H9 (cell line): ENCODE results near the gene GSG1L. TPM values are rescaled to one million over a fixed set of nuclear protein-coding genes. Genes with fewer than 3 reads are reported as not detected.

Source experiments
- DNase-seq: peaks from one replicate; pipeline ENCODE4 v3.0.0-alpha.2; 2017
- H2AFZ ChIP-seq: one replicate; pipeline ENCODE4 v1.6.1; 2013; ENCODE audit warnings: mild to moderate bottlenecking, low read length, control low read depth, moderate library complexity
- H2AK5ac ChIP-seq: 2 replicates; pipeline ENCODE4 v1.6.1; 2013; ENCODE audit warnings: low read length, control low read depth, mixed read lengths; ENCODE audit not compliant: insufficient read length
- H2BK120ac ChIP-seq: one replicate; pipeline ENCODE4 v1.6.1; 2013; ENCODE audit warnings: low read depth, mild to moderate bottlenecking, low read length, control low read depth, inconsistent platforms; ENCODE audit not compliant: poor library complexity, severe bottlenecking
- H2BK12ac ChIP-seq: 2 replicates; pipeline ENCODE4 v1.6.1; 2013; ENCODE audit warnings: low read length, control low read depth, mixed read lengths, low read depth; ENCODE audit not compliant: insufficient read length
- H2BK15ac ChIP-seq: 2 replicates; pipeline ENCODE4 v1.6.1; 2013; ENCODE audit warnings: low read depth, low read length, control low read depth
- H2BK20ac ChIP-seq: one replicate; pipeline ENCODE4 v1.6.1; 2013; ENCODE audit warnings: low read depth, mild to moderate bottlenecking, low read length, control low read depth, inconsistent platforms; ENCODE audit not compliant: poor library complexity, severe bottlenecking
- H2BK5ac ChIP-seq: 2 replicates; pipeline ENCODE4 v1.6.1; 2013; ENCODE audit warnings: low read length, control low read depth, mixed read lengths; ENCODE audit not compliant: insufficient read length
- H3K14ac ChIP-seq: 2 replicates; pipeline ENCODE4 v1.6.1; 2013; ENCODE audit warnings: low read length, control low read depth; ENCODE audit not compliant: insufficient read depth
- H3K18ac ChIP-seq: 2 replicates; pipeline ENCODE4 v1.6.1; 2013; ENCODE audit warnings: low read depth, mild to moderate bottlenecking, mixed read lengths, low read length, control low read depth; ENCODE audit not compliant: insufficient read length
- H3K23ac ChIP-seq: 2 replicates; pipeline ENCODE4 v1.6.1; 2013; ENCODE audit warnings: low read length, control low read depth, mixed read lengths, low read depth; ENCODE audit not compliant: insufficient read length
- H3K23me2 ChIP-seq: 2 replicates; pipeline ENCODE4 v1.6.1; 2013; ENCODE audit warnings: low read depth, mild to moderate bottlenecking, mixed read lengths, low read length, control low read depth; ENCODE audit not compliant: insufficient read length, poor library complexity, severe bottlenecking
- H3K27ac ChIP-seq: 2 replicates; pipeline ENCODE4 v1.5.1; 2013; ENCODE audit warnings: low read length, control low read depth, mixed read lengths, low read depth; ENCODE audit not compliant: insufficient read length
- H3K27me3 ChIP-seq: 2 replicates; pipeline ENCODE4 v1.6.1; 2013; ENCODE audit warnings: low read length, control low read depth, inconsistent platforms; ENCODE audit not compliant: insufficient read depth
- H3K4ac ChIP-seq: 2 replicates; pipeline ENCODE4 v1.6.1; 2013; ENCODE audit warnings: low read depth, mild to moderate bottlenecking, control low read depth, inconsistent platforms, low read length, moderate library complexity
- H3K4me1 ChIP-seq: 2 replicates; pipeline ENCODE4 v1.6.1; 2013; ENCODE audit warnings: low read length, control low read depth, inconsistent platforms; ENCODE audit not compliant: insufficient read depth
- H3K4me2 ChIP-seq: 2 replicates; pipeline ENCODE4 v1.6.1; 2013; ENCODE audit warnings: low read length, control low read depth, mixed read lengths; ENCODE audit not compliant: insufficient read length, insufficient read depth
- H3K56ac ChIP-seq: 2 replicates; pipeline ENCODE4 v1.6.1; 2013; ENCODE audit warnings: low read depth, mild to moderate bottlenecking, mixed read lengths, low read length, control low read depth; ENCODE audit not compliant: insufficient read length
- H3K79me1 ChIP-seq: 2 replicates; pipeline ENCODE4 v1.6.1; 2013; ENCODE audit warnings: low read depth, mild to moderate bottlenecking, moderate library complexity, low read length, control low read depth, inconsistent platforms; ENCODE audit not compliant: insufficient read depth, poor library complexity, severe bottlenecking
- H3K79me2 ChIP-seq: 2 replicates; pipeline ENCODE4 v1.6.1; 2013; ENCODE audit warnings: low read length, control low read depth, inconsistent platforms; ENCODE audit not compliant: insufficient read depth
- H3K9ac ChIP-seq: 2 replicates; pipeline ENCODE4 v1.6.1; 2013; ENCODE audit warnings: low read length, control low read depth, mixed read lengths; ENCODE audit not compliant: insufficient read length; ENCODE audit errors: extremely low read depth
- H3K9me3 ChIP-seq: one replicate; pipeline ENCODE4 v1.6.1; 2013; ENCODE audit warnings: low read depth, low read length, inconsistent platforms; ENCODE audit not compliant: control insufficient read depth
- H3T11ph ChIP-seq: one replicate; pipeline ENCODE4 v1.6.1; 2013; ENCODE audit warnings: mild to moderate bottlenecking, low read length, control low read depth, inconsistent platforms
- H4K20me1 ChIP-seq: one replicate; pipeline ENCODE4 v1.6.1; 2013; ENCODE audit not compliant: control insufficient read depth, insufficient read length, insufficient read depth
- H4K5ac ChIP-seq: 2 replicates; pipeline ENCODE4 v1.6.1; 2013; ENCODE audit warnings: low read depth, mild to moderate bottlenecking, mixed read lengths, low read length, control low read depth; ENCODE audit not compliant: insufficient read length
- H4K8ac ChIP-seq: replicated peaks from 2 replicates; pipeline ENCODE4 v1.6.1; 2013; ENCODE audit warnings: low read length, control low read depth, mixed read lengths, low read depth; ENCODE audit not compliant: insufficient read length
- H4K91ac ChIP-seq: 2 replicates; pipeline ENCODE4 v1.6.1; 2013; ENCODE audit warnings: low read depth, mild to moderate bottlenecking, moderate library complexity, mixed read lengths, low read length, control low read depth; ENCODE audit not compliant: insufficient read length
- H3K27ac Mint-ChIP-seq, 3 experiments: 2 replicates in 2 of 3; 3 replicates in 1 of 3; pipeline ENCODE4 v1.8.0; 2020 to 2021; ENCODE audit warnings: mixed read lengths in 3 of 3, mild to moderate bottlenecking in 1 of 3, moderate library complexity in 1 of 3
- H3K27me3 Mint-ChIP-seq: 2 replicates; pipeline ENCODE4 v1.8.0; 2021; ENCODE audit warnings: low read depth, mild to moderate bottlenecking, moderate library complexity, mixed read lengths
- H3K36me3 Mint-ChIP-seq, 3 experiments: 2 replicates in 2 of 3; 3 replicates in 1 of 3; pipeline ENCODE4 v1.8.0; 2020 to 2021; ENCODE audit warnings: low read depth in 3 of 3, mixed read lengths in 3 of 3; ENCODE audit not compliant: insufficient read depth in 1 of 3
- H3K4me1 Mint-ChIP-seq, 2 experiments: 2 replicates each; pipeline ENCODE4 v1.8.0; 2020; ENCODE audit warnings: mixed read lengths in 2 of 2
- H3K4me3 Mint-ChIP-seq, 2 experiments: 2 replicates in 1 of 2; 3 replicates in 1 of 2; pipeline ENCODE4 v1.8.0; 2020 to 2021; ENCODE audit warnings: mild to moderate bottlenecking in 2 of 2, mixed read lengths in 2 of 2, moderate library complexity in 1 of 2
- H3K9me3 Mint-ChIP-seq, 2 experiments: 2 replicates in 1 of 2; 3 replicates in 1 of 2; pipeline ENCODE4 v1.8.0; 2020; ENCODE audit warnings: mild to moderate bottlenecking in 2 of 2, mixed read lengths in 2 of 2, moderate library complexity in 1 of 2
- WGBS: extraction: QIAGEN DNeasy Blood & Tissue Kit; methylation state at CpG from one replicate; pipeline ENCODE4 v1.1.7; 2013; ENCODE audit warnings: missing lambda C conversion rate, low lambda C conversion rate, mixed read lengths; ENCODE audit not compliant: insufficient read length; ENCODE audit errors: extremely low coverage; 5-methylcytosine and 5-hydroxymethylcytosine counted together
- total RNA-seq: library from RNA; stranded (reverse); gene quantifications from 2 replicates; pipeline ENCODE4 v1.2.1, GENCODE V29; 2021
- TF ChIP-seq, protein P1 (sequence below): fragments of 200-600 bp; sonication (generic); conservative IDR thresholded peaks from 3 replicates; pipeline ENCODE4 v1.8.0; 2021; ENCODE audit warnings: antibody characterized with exemption, mild to moderate bottlenecking

The GSG1L gene
- total RNA-seq, 1 experiment from 2014 or later, result 0.35 TPM

DNA sequence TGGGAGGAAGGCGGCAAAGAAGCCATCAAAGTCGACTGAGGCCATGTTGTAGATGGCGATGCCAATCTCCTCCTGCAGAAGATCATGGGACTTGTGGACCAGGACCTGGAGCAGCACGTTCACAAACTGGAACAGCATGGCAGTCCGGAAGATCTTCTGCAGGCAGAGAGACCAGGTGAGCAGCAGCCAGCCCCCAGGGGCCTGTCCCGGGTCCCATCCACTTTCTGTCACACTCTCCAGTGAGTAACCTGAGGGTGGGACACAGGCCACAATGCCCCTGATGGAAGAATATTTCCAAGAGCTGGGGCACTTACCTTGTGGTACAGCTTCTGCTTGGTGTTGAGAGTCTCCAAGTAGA is 38.0 kb upstream of the GSG1L start:
- Histone ChIP-seq H3K79me2 (no peaks in the 10 kb centered on the region), H2BK120ac (no peak overlapping the region), H2BK5ac (no peak overlapping the region), H3K27ac (no peak overlapping the region), H2BK12ac (no peak overlapping the region), H3K18ac (no peak overlapping the region), H2AFZ (no peak overlapping the region), H2BK20ac (no peak overlapping the region), H3K23me2 (no peaks in the 10 kb centered on the region), H4K20me1 (no peaks in the 10 kb centered on the region), H3K79me1 (no peaks in the 10 kb centered on the region), H2AK5ac (no peak overlapping the region), H3K27me3 (no peaks in the 10 kb centered on the region), H3K14ac (no peak overlapping the region), H3K9me3 (no peaks in the 10 kb centered on the region), H3K23ac (no peak overlapping the region), H4K8ac (no peak overlapping the region), H3K4me2 (no peak overlapping the region), H4K91ac (no peak overlapping the region), H3K56ac (no peak overlapping the region), H3T11ph (no peak overlapping the region), H4K5ac (no peak overlapping the region), H3K9ac (no peak overlapping the region), H3K4ac (no peak overlapping the region), H2BK15ac (no peak overlapping the region), H3K4me1 (no peaks in the 10 kb centered on the region)
- TF ChIP-seq, protein P1, sequence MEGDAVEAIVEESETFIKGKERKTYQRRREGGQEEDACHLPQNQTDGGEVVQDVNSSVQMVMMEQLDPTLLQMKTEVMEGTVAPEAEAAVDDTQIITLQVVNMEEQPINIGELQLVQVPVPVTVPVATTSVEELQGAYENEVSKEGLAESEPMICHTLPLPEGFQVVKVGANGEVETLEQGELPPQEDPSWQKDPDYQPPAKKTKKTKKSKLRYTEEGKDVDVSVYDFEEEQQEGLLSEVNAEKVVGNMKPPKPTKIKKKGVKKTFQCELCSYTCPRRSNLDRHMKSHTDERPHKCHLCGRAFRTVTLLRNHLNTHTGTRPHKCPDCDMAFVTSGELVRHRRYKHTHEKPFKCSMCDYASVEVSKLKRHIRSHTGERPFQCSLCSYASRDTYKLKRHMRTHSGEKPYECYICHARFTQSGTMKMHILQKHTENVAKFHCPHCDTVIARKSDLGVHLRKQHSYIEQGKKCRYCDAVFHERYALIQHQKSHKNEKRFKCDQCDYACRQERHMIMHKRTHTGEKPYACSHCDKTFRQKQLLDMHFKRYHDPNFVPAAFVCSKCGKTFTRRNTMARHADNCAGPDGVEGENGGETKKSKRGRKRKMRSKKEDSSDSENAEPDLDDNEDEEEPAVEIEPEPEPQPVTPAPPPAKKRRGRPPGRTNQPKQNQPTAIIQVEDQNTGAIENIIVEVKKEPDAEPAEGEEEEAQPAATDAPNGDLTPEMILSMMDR, result no peak
- H3K36me3 Mint-ChIP-seq, result peaks cover 48 to 97% (median 91%) of the 10 kb centered on the region in 3 experiments
- H3K4me3 Mint-ChIP-seq, result no peak overlapping the region
- H3K9me3 Mint-ChIP-seq, result no peaks in the 10 kb centered on the region
- no peaks in the 10 kb centered on the region for H3K27me3 Mint-ChIP-seq
- H3K27ac Mint-ChIP-seq, result no peak overlapping the region
- no peak for DNase-seq
- no CpG with 5 or more reads among the region's 6 CpGs for WGBS
- H3K4me1 Mint-ChIP-seq, result no peaks in the 10 kb centered on the region
